HG02970 (cell line): ENCODE results near the gene GFRA3.
"Not testable (repeated sequence)": the region's sequence is repeated elsewhere in the genome, so short reads cannot be mapped to it uniquely, and the experiment has no call there.

Experiments
- ATAC-seq: cut with Tn5 transposase; IDR thresholded peaks from one replicate; pipeline ENCODE4 v1.9.1; 2021; ENCODE audit warnings: mild to moderate bottlenecking, moderate library complexity, moderate number of reproducible peaks; ENCODE audit not compliant: unreplicated experiment, low FRiP score

Gene GFRA3

DNA sequence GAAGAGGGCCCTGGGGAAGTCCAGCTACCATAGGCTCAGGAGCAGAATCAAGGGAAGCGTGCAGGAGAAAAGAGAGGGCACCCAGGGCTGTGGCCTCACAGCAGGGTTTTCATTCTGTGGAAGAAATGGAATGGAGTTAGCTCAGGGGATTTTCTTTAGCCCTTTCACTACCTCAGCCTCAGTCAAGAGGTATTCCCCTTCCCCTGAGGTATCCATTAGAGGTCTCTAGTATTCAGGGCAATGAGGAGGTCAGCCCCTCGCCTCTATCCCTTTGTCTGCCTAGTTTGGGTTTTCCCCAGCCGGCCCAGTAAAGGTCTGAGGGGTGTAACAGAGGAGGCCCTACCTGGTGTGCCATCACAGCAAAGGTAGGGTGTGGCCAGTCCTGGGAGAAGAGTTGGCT, 21.5 kb downstream of the GFRA3 start:
- no peak for ATAC-seq

DNA sequence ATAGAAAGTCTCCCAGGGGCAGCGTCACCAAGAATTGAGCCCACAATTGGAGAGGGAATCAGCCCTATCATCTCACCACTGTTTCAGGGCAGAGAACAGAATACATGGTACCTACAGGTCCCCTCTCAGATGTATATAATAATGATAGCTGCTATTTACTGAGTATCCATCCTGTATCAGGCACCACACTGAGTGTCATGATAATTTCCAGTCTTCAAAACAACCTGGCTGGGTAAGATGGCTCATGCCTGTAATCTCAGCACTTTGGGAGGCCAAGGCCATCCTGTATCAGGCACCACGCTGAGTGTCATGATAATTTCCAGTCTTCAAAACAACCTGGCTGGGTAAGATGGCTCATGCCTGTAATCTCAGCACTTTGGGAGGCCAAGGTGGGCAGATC, 26.6 kb downstream of the GFRA3 start:
- not testable (repeated sequence) for ATAC-seq

DNA sequence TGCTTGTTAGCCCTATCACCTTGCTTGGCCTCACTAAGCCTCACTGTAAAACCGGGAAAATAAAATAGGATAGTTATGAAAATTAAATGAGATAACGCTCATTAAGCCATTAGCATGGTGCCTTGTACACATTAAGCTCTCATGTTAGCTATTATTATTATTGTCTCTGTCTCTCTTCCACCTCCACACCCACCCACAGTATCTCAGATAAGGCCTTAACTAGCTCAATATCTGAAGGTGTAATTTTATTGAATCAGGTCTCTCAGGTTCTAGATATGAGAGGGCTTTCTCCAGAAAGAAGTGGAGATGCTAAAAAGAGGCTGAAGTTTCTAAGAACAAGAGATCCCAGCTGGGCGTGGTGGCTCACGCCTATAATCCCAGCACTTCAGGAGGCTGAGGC, 27.6 kb downstream of the GFRA3 start:
- no peak for ATAC-seq

DNA sequence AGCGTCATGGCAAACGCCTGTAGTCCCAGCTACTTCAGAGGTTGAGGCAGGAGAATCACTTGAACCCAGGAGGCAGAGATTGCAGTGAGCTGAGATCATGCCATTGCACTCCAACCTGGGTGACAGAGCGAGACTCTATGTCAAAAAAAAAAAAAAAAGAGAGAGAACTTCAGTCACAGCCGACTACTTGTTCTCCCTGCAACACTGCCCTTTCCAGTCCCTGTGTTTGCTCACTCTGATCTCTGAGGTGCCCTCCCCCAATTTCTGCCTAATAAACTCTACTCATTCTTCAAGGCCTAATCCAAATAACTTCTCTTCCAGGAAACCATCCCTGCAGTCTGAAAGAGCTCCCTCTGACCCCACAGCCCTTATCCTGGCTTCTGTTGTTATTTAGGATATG, 28.1 kb downstream of the GFRA3 start:
- no peak for ATAC-seq

DNA sequence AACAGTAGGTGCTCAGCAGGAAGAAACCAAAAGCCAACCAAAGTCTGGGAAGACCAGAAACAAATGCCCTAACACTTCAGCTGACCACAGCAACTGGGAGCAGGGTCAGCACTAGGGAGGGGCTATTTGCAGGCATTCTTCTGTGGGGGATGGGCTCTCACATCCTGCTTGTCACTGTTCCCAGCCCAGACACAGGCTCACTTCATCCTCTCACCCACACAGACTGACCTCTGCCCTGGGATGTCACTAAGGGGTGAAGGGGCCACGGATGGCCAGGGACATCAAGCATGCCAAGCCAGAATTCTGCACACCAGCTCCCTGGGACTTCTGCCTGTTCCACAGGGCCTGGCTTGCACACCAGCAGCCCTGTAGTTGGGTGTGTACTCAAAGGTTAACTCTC, 28.7 kb downstream of the GFRA3 start:
- ATAC-seq: no peak

DNA sequence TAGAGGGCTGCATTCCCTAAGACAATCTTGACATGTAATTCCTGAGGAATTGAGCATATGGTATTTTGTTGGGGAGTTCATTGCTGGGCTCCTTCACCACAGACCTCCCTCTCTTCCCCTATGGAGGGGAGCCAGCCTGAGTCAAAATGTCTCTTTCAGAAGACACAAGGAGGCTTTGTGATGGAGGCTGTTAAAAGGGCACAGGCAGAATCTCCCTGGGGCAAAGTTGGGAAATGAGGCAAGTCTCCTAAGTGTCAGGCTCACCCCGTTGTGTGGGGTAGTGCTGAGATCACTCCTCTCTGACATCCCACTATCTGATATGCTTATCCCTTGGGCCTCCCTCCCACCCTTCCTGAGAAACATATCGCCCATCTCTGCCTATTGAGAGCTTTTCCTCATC, 30.6 kb downstream of the GFRA3 start:
- ATAC-seq: no peak

DNA sequence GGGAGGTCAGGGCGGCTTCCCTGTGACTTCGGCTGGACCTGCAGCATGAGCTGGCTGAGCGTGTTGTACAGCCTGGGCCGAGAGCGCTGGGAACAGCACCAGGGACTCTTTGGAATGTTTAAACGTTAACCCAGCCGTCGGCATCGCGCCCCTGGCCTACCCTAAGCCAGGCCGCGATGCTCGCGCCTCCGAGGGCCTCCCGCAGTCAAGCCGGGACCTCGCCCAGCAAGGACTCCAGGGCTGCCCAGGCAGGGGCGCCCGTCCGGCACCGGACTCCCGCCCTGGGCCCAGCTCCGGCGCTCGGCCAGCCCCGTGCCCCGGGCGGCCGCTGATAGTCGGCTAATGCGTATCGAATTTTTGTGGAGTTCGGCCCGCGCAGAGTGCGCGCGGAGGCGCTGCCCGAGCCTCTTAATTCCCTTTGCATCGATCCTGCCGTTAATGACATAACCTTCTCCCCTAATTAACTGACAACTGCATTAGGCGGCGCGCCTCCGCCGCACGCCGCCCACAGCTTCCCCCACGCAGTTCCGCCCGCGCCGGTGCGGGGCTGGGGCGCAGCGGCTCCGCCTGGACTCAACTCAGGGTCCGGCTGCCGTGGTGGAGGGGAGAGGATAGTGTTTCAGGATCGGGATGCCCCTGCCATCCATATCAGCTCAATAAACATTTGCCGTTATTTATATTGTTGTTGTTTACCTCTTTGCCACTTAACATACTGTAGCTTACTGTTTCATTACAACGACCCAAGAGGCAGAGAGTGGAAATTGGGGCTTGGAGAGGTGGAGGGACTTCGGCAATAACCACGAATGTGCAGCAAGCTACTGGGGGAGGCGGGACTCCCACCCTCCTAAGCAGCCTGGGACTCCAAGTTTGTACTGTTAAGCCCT, 32.5 kb downstream of the GFRA3 start:
- no peak for ATAC-seq

DNA sequence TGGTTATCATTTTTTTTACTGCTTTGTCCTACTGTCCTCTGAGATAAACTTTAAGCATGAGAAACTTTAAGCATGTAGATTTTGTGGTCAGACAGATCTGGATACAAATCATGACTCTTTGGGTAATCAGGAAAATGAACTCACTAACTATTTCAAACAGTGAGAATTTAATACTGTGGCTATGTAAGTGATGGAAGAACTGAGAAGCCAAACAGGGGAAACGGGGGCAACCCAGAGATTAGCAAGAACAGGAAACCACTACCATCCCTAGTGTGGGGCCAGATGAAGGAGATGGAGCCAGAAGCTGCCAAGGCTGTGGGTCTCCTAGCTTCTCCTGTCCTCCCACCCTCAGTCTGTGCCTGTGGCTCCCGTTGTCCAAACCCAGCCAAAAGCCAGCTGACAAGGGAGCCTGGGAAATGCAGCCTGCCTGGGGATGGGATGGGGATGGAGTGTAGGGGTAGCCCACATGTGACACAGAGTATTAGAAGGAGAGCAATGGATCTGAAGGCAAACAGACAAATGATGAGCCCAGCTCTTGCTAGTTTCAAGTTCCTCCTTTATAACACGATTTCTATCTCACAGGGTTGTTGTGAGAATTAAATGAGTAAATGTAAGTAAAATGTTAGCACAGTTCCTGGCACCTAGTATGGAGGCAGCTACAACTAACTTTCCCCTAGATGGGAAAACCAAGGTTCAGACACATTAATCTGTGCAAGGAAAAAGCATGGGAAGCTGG, 33.6 kb downstream of the GFRA3 start:
- no peak for ATAC-seq

DNA sequence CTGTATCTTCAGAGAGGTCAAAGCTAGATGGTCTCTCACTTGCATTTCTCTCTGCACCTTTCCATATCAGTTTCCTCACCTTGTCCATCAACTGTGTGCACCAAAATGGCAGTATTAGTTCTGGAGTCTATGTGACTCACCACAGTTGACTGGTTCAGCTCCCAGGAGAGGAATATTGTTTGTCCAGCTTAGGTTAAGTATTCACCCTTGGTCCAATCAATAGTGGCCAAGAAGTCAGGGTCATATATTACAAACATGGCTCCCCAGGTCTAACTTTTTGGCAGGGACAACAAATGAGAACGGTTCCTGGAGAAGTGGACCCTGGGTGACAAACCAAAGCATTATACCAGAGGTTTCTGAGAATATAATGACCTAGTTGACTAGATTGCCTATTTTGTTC, 36.4 kb downstream of the GFRA3 start:
- no peak for ATAC-seq

DNA sequence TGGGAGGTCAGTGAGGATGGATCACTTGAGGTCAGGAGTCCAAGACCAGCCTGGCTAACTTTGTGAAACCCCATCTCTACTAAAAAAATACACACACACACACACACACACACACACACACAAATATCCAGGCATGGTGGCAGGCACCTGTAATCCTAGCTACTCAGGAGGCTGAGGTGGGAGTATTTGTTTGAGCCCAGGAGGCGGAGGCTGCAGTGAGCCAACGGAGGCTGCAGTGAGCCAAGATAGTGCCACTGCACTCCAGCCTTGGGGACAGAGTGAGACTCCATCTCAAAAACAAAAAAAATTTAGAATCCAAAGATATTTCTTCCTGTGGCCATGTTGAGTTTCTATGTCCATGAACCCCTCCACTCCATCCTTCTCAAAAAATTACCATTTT, 39.8 kb downstream of the GFRA3 start:
- ATAC-seq: no peak

DNA sequence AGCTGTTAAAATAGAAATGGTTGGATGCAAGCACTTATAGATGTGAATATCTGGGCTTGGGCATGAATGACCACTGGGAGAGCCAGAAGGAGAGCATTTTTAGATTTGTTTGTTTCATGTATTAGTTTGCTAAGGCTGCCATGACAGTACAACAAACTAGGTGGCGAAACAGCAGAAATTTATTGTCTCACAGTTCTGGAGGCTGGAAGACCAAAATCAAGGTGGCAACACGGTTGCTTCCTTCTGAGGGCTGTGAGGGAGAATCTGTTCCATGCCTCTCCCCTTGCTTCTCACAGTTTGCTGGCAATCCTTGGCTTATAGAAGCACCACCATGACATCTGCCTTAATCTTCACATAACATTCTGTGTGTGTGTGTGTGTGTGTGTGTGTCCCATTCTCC, 41.1 kb downstream of the GFRA3 start:
- no peak for ATAC-seq

DNA sequence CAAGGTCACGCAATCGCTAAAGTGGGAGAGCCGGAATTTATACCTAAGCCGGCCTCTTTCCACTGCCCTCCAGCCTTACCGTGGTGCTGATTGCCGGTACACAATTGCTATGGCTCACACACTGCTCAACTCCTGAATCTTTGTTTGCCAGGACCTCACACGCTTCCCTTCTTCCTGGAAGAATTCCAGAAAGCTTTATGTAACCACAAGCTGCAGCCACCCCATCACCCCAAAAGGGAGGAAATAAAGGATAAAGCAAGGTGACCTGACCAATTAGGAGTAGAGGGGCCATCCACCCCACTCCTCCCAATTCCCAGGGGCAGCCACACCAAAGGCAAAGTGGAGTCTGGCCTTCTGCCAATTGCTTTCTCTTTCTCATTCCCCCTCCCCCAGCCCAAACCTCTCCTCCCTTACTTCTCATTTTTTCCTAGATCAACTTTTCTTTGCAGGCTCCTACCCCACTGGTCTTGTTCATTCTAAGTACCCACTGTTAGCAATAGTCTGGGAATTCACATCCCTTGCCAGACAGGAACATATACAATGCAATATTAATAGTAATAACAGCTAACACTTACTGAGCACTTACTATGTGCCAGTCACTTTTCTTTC, 43.3 kb downstream of the GFRA3 start:
- no peak for ATAC-seq

DNA sequence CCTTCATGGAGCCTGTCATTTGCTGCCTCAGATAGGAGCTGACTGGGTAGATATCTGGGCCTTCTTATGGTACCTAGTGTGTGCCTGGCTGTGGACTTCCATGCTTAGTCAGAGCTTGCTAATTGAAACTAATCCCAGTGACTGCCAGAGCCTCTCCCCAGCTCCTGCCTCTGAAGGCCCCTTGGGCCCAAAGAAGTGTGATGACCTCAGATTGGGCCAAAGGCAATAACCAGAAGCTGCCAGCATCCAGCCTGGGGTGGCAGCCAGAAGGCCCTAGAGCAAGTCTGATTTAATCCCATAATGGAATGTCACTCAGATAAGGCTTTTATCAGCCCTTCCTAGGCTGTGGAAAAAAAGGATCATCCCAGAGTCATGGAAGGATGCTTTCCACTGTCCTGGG, 44.2 kb downstream of the GFRA3 start:
- no peak for ATAC-seq

DNA sequence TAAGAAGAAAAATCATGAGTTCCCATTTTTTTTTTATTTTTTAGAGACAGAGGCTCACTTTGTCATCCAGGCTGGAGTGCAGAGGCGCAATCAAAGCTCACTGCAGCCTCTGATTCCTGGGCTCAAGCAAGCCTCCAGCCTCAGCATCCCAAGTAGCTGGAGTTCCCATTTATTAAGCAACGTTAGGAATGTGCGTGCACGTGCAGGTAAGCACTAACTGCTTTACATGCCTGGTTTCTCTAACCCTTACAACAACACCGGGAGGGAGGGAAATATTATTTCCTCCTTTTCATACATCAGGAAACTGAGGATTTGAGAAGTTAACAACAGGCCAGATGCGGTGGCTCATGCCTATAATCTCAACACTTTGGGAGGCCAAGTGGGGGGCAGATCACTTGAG, 45.0 kb downstream of the GFRA3 start:
- no peak for ATAC-seq

DNA sequence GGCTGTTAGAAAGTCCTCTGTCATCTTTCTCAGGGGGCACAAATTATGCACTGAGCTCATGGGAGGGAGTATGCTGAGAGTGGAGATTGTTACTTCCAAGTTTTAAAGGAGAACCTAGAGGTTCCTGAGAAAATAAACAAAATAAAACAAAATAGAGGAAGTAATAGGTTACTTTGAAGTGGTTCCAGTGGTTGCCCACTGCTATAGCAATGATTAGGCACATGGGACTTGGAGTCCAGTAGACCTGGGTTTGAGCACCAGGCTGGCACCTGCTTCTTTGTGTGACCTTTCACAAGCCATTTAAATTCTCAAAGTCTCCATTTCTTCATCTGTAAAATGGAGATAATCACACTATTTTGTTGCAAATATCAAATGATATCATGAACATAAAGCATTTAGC, 47.5 kb downstream of the GFRA3 start:
- no peak for ATAC-seq

DNA sequence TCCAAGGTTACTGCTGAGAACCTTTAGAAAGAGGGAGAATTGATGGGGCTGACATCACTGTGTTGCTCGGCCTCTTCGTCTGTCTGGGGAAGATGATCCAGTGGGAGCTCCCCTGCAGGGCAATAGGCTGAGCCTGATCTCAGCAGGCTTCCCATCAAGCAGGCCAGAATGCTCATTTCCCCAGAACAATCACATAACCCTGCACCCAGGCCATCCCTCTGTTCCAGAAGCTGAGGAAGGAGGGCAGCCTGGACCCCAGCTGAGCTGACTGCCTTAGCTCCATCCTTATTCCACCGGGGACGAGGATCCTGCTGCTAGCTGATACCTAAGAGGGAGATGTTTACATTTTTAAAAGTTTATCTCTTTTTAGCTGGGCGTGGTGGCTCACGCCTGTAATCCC, 49.7 kb downstream of the GFRA3 start:
- ATAC-seq: no peak

DNA sequence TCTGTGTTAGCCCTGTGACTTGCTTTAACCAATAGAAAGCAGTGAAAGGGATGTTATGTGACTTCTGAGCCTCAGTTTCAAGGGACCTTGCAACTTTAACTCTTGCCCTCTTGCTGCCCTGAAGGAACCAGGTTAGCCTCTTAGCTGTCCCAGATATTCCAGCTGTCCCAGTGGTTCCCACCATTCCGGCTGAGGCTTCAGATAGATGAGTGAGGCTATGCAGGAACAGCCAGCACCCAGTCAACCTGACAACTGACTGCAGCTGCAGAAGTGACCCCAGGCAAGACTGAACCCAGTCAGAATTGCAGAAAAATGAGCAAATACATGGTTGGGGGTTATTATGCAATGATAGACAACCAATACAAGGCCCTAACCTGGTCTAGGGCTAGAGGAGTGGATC, 50.9 kb downstream of the GFRA3 start:
- no peak for ATAC-seq

DNA sequence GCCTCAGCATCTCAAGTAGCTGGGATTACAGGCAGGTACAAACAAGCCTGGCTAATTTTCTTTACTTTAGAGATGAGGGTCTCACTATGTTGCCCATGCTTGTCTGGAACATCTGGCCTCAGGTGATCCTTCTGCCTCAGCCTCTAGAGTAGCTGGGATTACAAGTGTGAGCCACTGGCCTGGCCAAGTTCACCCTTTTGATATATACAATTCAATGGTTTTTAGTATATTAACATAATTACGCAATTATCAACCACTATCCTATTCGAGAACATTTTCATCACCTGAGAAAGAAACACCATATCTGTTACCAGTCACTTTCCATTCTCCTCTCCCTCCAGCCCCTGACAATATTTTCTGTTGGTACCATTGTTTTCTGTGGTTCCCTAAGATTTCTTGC, 57.6 kb downstream of the GFRA3 start:
- no peak for ATAC-seq

DNA sequence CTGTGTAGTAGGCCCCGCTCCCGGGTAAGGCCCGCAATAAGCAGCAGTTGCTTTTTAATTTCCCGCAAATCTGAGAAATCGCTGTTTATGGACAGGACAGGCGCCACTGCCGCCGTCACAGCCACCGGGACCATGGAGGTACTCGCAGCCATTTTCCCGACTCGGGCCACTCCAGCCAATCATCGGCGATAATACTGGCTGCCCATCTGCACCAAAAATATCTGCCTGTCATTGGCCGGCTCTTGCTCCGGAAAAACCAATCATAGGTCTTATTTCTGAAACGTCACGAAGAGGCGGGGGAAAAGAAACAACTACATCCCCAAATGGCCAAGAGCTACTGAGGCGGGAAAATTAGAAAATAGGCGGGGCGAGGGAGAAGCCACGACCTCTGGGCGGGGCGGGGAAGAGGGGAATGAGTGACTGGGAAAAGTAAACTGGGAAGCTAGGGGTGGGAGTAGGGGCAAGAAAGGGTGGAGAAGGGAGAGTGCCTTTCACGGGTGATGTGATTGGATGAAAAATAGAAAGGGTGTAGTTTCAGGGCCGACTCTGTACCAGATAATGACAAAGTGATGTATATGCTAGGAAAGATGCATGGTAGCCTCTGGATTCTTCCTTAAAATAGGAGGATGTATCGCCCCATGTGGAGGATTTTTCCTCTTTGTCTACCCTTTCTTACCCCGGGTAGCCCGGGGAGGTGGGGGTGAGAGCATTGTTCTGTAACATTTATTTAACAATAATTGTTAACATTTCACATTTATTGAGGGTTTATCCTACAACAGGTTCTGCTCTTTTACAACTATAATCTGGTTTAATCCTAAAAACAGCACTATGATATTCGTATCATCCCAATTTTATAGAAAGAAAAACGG, 61.0 kb downstream of the GFRA3 start, which contains the start of gene CDC23:
CDC23 (minus strand) TSS at position 163 of the 869 bp plus-strand sequence; CDS start at position 152, 11 bp downstream.
- peak; percentile 94 for ATAC-seq

DNA sequence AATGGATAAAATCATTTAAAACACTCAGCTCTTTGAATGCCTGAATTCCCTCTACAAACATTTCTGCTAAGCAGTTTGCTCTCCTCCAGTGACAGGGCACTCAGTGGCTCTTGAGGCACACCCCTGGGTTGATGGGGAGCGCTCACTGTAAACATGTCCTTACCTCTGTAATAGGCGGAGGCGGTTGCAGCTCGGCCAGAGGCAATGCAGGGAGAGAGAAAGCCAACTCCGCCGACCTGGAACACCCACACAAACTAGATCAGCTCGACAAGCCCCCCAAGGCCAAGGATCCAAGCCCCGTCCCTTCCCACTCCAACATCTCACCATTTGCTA, 61.6 kb downstream of the GFRA3 start:
- peak; percentile 14 for ATAC-seq

DNA sequence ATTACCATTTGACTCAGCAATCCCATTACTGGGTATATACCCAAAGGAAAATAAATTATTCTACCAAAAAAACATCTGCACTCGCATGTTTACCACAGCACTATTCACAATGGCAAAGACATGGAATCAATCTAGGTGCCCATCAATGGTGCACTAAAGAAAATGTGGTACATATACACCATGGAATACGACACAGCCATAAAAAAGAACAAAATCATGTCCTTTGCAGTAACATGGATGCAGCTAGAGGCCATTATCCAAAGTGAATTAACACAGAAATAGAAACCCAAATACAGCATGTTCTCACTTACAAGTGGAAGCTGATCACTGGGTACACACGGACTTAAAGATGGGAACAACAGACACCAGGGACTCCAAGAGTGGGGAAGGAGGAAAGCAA, 63.4 kb downstream of the GFRA3 start:
- no peak for ATAC-seq
